Measurements from ENCODE around the gene PEF1. TPM values are rescaled to one million over a fixed set of nuclear protein-coding genes. Genes with fewer than 3 reads are reported as not detected.
A peak's percentile ranks its signal among the peaks of the same experiment; 100 is the strongest.

PEF1 gene
- total RNA-seq, 4 donors from 2014 or later = 101 to 124 (median 115) TPM

DNA sequence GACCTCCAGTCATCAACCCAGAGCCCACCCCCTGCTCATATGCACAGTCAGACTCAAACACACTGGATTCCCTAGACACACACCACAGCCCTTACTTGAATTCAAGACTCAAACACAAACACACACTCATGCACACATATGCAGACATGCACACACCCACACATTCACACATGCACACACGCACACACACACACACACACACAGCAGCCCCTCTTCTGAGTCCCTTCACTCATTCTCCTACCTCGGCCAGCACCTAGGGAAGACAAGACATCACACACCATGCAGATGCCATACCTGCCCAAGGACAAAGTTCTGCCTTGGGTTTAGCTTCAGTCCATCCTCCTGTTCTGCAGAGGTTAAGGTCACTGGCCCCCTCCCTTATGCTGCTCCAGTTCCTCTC is 28.7 kb downstream of the PEF1 start:
- intact Hi-C loops (cut with DNase I; ENCODE audit: low total_unique reads) = no loop called here
- peak in 1 of 2 donors; percentile 32 for DNase-seq (ENCODE audit: low spot score in 2 of 2)
- no peak overlapping the region for H3K4me3 ChIP-seq (ENCODE audit: low read depth, poor library complexity, severe bottlenecking)
- TF ChIP-seq, protein P1, sequence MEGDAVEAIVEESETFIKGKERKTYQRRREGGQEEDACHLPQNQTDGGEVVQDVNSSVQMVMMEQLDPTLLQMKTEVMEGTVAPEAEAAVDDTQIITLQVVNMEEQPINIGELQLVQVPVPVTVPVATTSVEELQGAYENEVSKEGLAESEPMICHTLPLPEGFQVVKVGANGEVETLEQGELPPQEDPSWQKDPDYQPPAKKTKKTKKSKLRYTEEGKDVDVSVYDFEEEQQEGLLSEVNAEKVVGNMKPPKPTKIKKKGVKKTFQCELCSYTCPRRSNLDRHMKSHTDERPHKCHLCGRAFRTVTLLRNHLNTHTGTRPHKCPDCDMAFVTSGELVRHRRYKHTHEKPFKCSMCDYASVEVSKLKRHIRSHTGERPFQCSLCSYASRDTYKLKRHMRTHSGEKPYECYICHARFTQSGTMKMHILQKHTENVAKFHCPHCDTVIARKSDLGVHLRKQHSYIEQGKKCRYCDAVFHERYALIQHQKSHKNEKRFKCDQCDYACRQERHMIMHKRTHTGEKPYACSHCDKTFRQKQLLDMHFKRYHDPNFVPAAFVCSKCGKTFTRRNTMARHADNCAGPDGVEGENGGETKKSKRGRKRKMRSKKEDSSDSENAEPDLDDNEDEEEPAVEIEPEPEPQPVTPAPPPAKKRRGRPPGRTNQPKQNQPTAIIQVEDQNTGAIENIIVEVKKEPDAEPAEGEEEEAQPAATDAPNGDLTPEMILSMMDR (IDR thresholded peaks at IDR 0.05) = no peak
- TF ChIP-seq POLR2A (IDR thresholded peaks at IDR 0.05) = no peak
- 50 to 88% methylated on average over 2 of the region's 2 CpGs for WGBS, 2 donors

DNA sequence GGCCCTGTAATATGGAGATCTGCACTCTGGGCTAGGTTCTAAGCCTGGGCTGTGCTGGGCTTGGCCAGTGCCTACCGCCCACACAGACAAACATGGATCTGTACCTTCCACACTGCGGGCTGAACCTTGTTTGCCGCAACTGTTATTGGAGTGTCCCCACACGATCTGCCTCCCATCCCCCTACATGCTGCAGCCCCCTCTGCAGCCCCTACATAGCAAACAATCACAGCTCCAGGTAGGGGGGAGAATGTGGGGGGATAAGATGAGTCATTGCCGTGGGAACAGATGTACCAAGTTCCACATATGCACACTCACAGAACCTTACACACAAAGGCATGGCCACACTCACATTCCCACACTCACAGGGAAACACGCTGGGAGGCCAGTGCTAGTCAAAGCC is 29.3 kb downstream of the PEF1 start:
- no peak overlapping the region for H3K4me3 ChIP-seq (ENCODE audit: low read depth, poor library complexity, severe bottlenecking)
- intact Hi-C loops (cut with DNase I; ENCODE audit: low total_unique reads) = no loop called here
- DNase-seq (ENCODE audit: low spot score in 2 of 2) = peak in 1 of 2 donors; percentile 52
- TF ChIP-seq POLR2A (IDR thresholded peaks at IDR 0.05) = no peak
- TF ChIP-seq, protein P1 (IDR thresholded peaks at IDR 0.05) = no peak
- WGBS, 2 donors = 83 to 91% methylated on average over 6 of the region's 6 CpGs

DNA sequence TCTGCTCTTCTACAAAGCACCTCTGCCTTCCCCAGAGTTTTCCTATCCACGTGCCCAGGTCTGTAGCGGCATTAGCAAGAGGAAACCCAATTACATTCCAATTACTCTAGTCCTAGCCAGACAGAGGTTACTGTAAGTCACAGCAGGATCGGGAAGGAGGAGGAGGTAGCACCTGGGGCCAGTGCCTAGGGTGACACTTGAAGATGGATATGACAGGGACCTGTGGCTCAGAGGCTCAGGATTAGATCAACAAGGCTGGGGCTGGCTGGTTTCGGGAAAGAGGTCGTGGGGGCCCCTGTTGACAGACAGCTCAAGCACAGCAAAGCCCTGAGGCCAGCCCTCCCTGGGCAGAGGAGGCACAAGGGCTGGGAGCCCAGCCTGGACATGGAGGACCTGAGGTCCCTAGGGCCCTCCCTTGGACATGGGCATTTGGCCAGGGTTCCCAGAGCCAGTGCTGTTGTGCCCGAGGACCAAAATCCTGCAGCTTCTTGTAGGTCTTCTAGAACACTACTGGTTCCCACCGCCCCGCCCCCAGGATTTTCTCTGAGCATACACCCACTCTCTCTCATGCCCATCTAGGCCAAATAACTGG is 30.2 kb downstream of the PEF1 start:
- H3K4me3 ChIP-seq (ENCODE audit: low read depth, poor library complexity, severe bottlenecking) = no peak overlapping the region
- TF ChIP-seq, protein P1 (IDR thresholded peaks at IDR 0.05) = no peak
- TF ChIP-seq POLR2A (IDR thresholded peaks at IDR 0.05) = no peak
- 71 to 72% methylated on average over 8 of the region's 8 CpGs for WGBS, 2 donors
- DNase-seq (ENCODE audit: low spot score in 2 of 2) = peak in 1 of 2 donors; percentile 84
- intact Hi-C loops (cut with DNase I; ENCODE audit: low total_unique reads) = no loop called here

DNA sequence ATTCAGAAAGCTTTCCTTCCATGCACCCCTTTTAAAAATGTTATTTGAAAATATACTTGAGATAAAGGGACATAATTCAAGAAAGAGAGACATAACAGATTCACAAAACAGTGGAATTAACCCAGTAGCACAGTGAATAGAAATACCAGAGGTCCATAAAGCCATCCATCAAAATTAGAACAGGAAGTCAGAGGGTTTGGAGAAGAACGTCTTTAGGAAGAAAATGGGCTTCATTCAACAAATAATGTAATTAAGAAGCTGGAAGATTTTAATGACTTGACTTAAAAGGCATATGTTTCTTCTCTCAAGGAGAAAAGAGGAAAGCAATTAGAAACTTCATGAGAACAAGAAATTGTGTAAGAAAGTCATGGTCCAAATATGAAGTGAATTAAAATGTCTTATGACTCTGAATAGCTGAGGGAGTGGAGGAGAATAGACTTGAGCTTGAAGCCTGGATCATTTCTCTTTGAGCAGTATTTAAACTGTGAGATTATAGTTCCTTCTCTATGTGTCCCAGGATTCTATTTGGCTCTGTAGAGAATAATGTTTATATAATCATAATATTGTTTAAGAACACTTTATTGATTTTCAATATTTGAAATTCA is 35.1 kb downstream of the PEF1 start:
- intact Hi-C loops (cut with DNase I; ENCODE audit: low total_unique reads) = no loop called here
- no peak for TF ChIP-seq POLR2A (IDR thresholded peaks at IDR 0.05)
- TF ChIP-seq, protein P1 (IDR thresholded peaks at IDR 0.05) = no peak
- DNase-seq (ENCODE audit: low spot score in 2 of 2) = no peak
- no peak overlapping the region for H3K4me3 ChIP-seq (ENCODE audit: low read depth, poor library complexity, severe bottlenecking)
- 25 to 31% methylated on average over 1 of the region's 1 CpG for WGBS, 2 donors

DNA sequence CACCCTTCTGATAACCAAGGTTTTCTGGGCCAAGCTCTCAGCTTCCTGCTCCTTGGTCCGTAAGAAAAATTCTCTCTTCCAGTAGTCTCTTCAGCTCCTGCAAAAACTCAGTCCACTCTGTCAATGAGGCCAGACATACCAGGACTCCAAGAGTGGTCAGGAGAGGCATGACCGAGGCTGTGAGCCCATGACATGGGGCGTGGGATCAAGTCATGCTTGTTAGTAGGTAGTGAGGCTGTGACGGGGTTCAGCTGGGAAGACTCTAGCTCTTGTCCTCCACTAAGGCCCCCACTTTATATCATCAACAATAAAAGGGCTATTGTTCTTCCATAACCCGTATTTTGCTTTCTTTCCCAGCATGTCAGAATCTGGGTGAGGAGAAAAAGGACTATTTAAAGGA is 37.3 kb downstream of the PEF1 start:
- intact Hi-C loops (cut with DNase I; ENCODE audit: low total_unique reads) = no loop called here
- 91 to 97% methylated on average over 5 of the region's 5 CpGs for WGBS, 2 donors
- peak in 1 of 2 donors; percentile 60 for DNase-seq (ENCODE audit: low spot score in 2 of 2)
- no peak overlapping the region for H3K4me3 ChIP-seq (ENCODE audit: low read depth, poor library complexity, severe bottlenecking)
- TF ChIP-seq, protein P1 (IDR thresholded peaks at IDR 0.05) = no peak
- no peak for TF ChIP-seq POLR2A (IDR thresholded peaks at IDR 0.05)
